Caco-2 (cell line): ENCODE results near the gene SCGB3A1. TPM values are rescaled to one million over a fixed set of nuclear protein-coding genes. Genes with fewer than 3 reads are reported as not detected.
A peak's percentile ranks its signal among the peaks of the same experiment; 100 is the strongest.

Source experiments
- BruUV-seq: library from RNA; stranded (reverse); fragments of 400-500 nt; replicated peaks from 2 replicates; lab custom pipeline; 2021; lab: Mats Ljungman, UMichigan
- CTCF ChIA-PET: fragments of 300-600 bp; sonication (Branson Sonifier 250); formaldehyde crosslinking; loops from one replicate; lab custom pipeline; 2022; ENCODE audit warnings: antibody characterized with exemption; lab: Charles Lee
- POLR2A ChIA-PET: fragments of 300-600 bp; sonication (Branson Sonifier 250); formaldehyde crosslinking; loops from one replicate; lab custom pipeline; 2022; ENCODE audit warnings: antibody characterized with exemption; lab: Charles Lee
- DNase-seq, 2 experiments: peaks; one replicate each; pipeline versions ENCODE4 v3.0.0 to v3.0.0-alpha.2; 2020 to 2022
- H3K27me3 ChIP-seq: replicated peaks from 2 replicates; pipeline ENCODE4 v1.6.0; 2011; ENCODE audit warnings: low read length; ENCODE audit not compliant: control insufficient read depth, insufficient read depth
- H3K36me3 ChIP-seq: 2 replicates; pipeline ENCODE4 v1.5.1; 2011; ENCODE audit warnings: low read length; ENCODE audit not compliant: control insufficient read depth, insufficient read depth
- H3K4me1 ChIP-seq: fragments of 250-450 bp; sonication (Bioruptor Pico); 2 replicates; pipeline ENCODE4 v1.5.1; 2020; ENCODE audit warnings: mild to moderate bottlenecking
- H3K4me3 ChIP-seq: 2 replicates; pipeline ENCODE4 v1.5.1; 2011; ENCODE audit warnings: low read depth, mild to moderate bottlenecking, control low read depth, low read length
- H3K9me3 ChIP-seq: fragments of 250-450 bp; sonication (Bioruptor Pico); 2 replicates; pipeline ENCODE4 v1.5.1; 2020; ENCODE audit warnings: mild to moderate bottlenecking, moderate library complexity
- H3K27ac Mint-ChIP-seq: one replicate; pipeline ENCODE4 v1.8.0; 2022; ENCODE audit warnings: mixed read lengths; ENCODE audit not compliant: unreplicated experiment
- H3K27me3 Mint-ChIP-seq: one replicate; pipeline ENCODE4 v1.8.0; 2022; ENCODE audit warnings: mixed read lengths; ENCODE audit not compliant: insufficient read depth, unreplicated experiment
- H3K36me3 Mint-ChIP-seq: one replicate; pipeline ENCODE4 v1.8.0; 2022; ENCODE audit warnings: mild to moderate bottlenecking, mixed read lengths; ENCODE audit not compliant: insufficient read depth, unreplicated experiment
- H3K4me1 Mint-ChIP-seq: one replicate; pipeline ENCODE4 v1.8.0; 2022; ENCODE audit warnings: low read depth, mixed read lengths; ENCODE audit not compliant: unreplicated experiment
- H3K4me3 Mint-ChIP-seq: one replicate; pipeline ENCODE4 v1.8.0; 2022; ENCODE audit warnings: mild to moderate bottlenecking, moderate library complexity, mixed read lengths; ENCODE audit not compliant: unreplicated experiment
- H3K9me3 Mint-ChIP-seq: one replicate; pipeline ENCODE4 v1.8.0; 2022; ENCODE audit warnings: mixed read lengths; ENCODE audit not compliant: unreplicated experiment
- intact Hi-C: fragments of 100-400 bp; cut with micrococcal nuclease; formaldehyde crosslinking; loops from one replicate; pipeline ENCODE4 v1.10.0; 2022; ENCODE audit not compliant: unreplicated experiment
- total RNA-seq: library from RNA; stranded (reverse); gene quantifications from 2 replicates; pipeline ENCODE4 v1.2.3, GENCODE V29; 2022
- TF ChIP-seq, protein P1 (sequence below), 2 experiments: fragments of 200-600 bp in 1 of 2; IDR thresholded peaks; 1 replicate in 1 of 2; 2 replicates in 1 of 2; pipeline versions ENCODE4 v1.5.1 to v1.8.0; 2011 to 2022; ENCODE audit warnings: antibody characterized with exemption in 1 of 2, control low read depth in 1 of 2, inconsistent platforms in 1 of 2, low read depth in 1 of 2, low read length in 1 of 2, mild to moderate bottlenecking in 1 of 2, moderate library complexity in 1 of 2; ENCODE audit not compliant: insufficient read depth in 1 of 2, severe bottlenecking in 1 of 2, unreplicated experiment in 1 of 2

The SCGB3A1 gene
- total RNA-seq, 1 experiment from 2014 or later: not detected

DNA sequence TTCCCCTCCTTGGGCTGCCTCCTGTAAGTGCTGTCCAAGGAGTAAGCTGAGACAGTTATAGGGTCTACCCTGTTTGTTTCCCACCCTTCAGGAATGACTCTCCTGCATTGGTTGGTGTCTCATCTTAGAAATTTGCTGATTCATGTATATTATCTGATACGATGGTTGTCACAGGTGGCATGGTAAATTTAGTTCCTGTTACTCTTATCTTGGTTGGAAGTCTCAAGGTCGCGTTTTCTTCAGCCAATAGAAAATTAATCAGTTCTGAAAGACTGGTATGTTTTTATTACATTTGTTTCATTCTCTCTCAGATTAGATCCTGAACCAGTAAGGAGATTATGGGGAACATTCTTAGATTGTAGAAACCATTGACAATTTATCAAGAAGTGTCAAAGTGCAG, 42.7 kb downstream of the SCGB3A1 start:
- no peak for DNase-seq
- H3K9me3 ChIP-seq: no peaks in the 10 kb centered on the region
- no TSS peak for BruUV-seq
- ChIA-PET POLR2A (no interaction called here), CTCF (no interaction called here)
- intact Hi-C loops: no loop called here
- no peaks in the 10 kb centered on the region for H3K27me3 Mint-ChIP-seq
- no peak overlapping the region for H3K4me3 Mint-ChIP-seq
- no peaks in the 10 kb centered on the region; the same call in 1 of the 2 replicates for H3K4me1 ChIP-seq
- H3K36me3 ChIP-seq: no peaks in the 10 kb centered on the region; the same call in 1 of the 2 replicates
- TF ChIP-seq, protein P1, sequence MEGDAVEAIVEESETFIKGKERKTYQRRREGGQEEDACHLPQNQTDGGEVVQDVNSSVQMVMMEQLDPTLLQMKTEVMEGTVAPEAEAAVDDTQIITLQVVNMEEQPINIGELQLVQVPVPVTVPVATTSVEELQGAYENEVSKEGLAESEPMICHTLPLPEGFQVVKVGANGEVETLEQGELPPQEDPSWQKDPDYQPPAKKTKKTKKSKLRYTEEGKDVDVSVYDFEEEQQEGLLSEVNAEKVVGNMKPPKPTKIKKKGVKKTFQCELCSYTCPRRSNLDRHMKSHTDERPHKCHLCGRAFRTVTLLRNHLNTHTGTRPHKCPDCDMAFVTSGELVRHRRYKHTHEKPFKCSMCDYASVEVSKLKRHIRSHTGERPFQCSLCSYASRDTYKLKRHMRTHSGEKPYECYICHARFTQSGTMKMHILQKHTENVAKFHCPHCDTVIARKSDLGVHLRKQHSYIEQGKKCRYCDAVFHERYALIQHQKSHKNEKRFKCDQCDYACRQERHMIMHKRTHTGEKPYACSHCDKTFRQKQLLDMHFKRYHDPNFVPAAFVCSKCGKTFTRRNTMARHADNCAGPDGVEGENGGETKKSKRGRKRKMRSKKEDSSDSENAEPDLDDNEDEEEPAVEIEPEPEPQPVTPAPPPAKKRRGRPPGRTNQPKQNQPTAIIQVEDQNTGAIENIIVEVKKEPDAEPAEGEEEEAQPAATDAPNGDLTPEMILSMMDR (IDR thresholded peaks at IDR 0.05; ENCODE audit: insufficient read depth in 1 of 2, low read depth in 1 of 2, low read length in 1 of 2, severe bottlenecking in 1 of 2, unreplicated experiment in 1 of 2): no peak
- no peaks in the 10 kb centered on the region for H3K9me3 Mint-ChIP-seq
- peak overlapping the region; percentile 87 for H3K27ac Mint-ChIP-seq
- H3K4me3 ChIP-seq: no peak overlapping the region
- peaks cover 69% of the 10 kb centered on the region for H3K36me3 Mint-ChIP-seq
- H3K4me1 Mint-ChIP-seq: peaks cover 6% of the 10 kb centered on the region
- H3K27me3 ChIP-seq: no peaks in the 10 kb centered on the region

DNA sequence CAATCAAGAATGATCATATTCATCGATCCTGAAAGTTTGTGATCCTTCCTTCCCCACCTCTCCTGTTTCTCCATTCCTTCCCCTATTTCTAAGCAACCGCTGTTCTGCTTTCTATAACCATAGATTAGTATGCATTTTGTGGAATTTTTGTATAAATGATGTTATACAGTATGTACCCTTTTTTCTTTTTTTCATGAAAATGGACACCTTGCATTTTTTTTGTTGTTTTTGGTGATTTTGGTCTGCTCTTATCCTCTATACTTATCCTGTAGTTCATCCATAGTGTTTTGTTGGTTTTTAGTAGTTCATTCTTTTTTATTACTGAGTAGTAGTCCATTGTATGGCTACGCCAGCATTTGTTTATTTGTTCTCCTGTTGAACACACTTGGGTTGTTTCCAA, 46.1 kb downstream of the SCGB3A1 start:
- no TSS peak for BruUV-seq
- no peak for DNase-seq
- Histone ChIP-seq H3K9me3 (no peaks in the 10 kb centered on the region), H3K27me3 (no peaks in the 10 kb centered on the region), H3K36me3 (no peaks in the 10 kb centered on the region; the same call in 1 of the 2 replicates), H3K4me1 (no peaks in the 10 kb centered on the region; the same call in 1 of the 2 replicates), H3K4me3 (no peak overlapping the region)
- TF ChIP-seq, protein P1 (IDR thresholded peaks at IDR 0.05; ENCODE audit: insufficient read depth in 1 of 2, low read depth in 1 of 2, low read length in 1 of 2, severe bottlenecking in 1 of 2, unreplicated experiment in 1 of 2): no peak
- Mint-ChIP-seq H3K4me3 (no peak overlapping the region), H3K27me3 (no peaks in the 10 kb centered on the region), H3K36me3 (peaks cover 65% of the 10 kb centered on the region), H3K9me3 (no peaks in the 10 kb centered on the region), H3K4me1 (peaks cover 6% of the 10 kb centered on the region), H3K27ac (no peak overlapping the region)
- ChIA-PET POLR2A (no interaction called here), CTCF (no interaction called here)
- intact Hi-C loops: no loop called here

DNA sequence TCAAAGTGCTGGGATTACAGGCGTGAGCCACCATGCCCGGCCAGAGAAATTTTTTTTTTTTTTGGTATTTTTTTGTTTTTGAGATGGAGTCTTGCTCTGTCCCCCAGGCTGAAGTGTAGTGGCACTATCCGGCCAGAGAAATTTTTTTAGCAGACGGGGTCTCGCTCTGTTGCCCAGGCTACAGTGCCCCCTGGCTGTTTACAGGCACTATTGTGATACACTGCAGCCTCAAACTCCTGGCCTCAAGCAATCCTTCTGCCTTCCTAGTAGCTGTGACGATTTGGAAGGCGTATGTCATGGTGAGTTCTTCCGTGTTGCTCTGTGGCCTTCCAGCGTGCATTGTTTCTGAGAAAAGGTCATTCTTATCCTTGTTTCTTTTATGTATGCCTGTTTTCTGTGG, 49.6 kb downstream of the SCGB3A1 start:
- CTCF ChIA-PET: no interaction called here
- H3K4me1 Mint-ChIP-seq: no peaks in the 10 kb centered on the region
- TF ChIP-seq, protein P1 (IDR thresholded peaks at IDR 0.05; ENCODE audit: insufficient read depth in 1 of 2, low read depth in 1 of 2, low read length in 1 of 2, severe bottlenecking in 1 of 2, unreplicated experiment in 1 of 2): no peak
- no peak overlapping the region for H3K27ac Mint-ChIP-seq
- H3K9me3 ChIP-seq: no peaks in the 10 kb centered on the region
- H3K9me3 Mint-ChIP-seq: no peaks in the 10 kb centered on the region
- intact Hi-C loops: no loop called here
- no peaks in the 10 kb centered on the region for H3K27me3 ChIP-seq
- peaks cover 2% of the 10 kb centered on the region; the same call in 1 of the 2 replicates for H3K36me3 ChIP-seq
- H3K4me3 Mint-ChIP-seq: no peak overlapping the region
- H3K4me3 ChIP-seq: no peak overlapping the region
- no peaks in the 10 kb centered on the region for H3K4me1 ChIP-seq
- peaks cover 76% of the 10 kb centered on the region for H3K36me3 Mint-ChIP-seq
- no TSS peak for BruUV-seq
- POLR2A ChIA-PET: no interaction called here
- no peak for DNase-seq
- H3K27me3 Mint-ChIP-seq: no peaks in the 10 kb centered on the region

Other genes starting within 250 kb of the SCGB3A1 start
- 0.72 and 1.6 TPM in 2 replicates for gene GFPT2, start 238.2 kb downstream of the SCGB3A1 start, total RNA-seq
- 43.2 and 46.3 TPM in 2 replicates for gene CNOT6, start 97.1 kb downstream of the SCGB3A1 start, total RNA-seq
- not detected in 2 replicates for gene FLT4, start 58.1 kb upstream of the SCGB3A1 start, total RNA-seq
- not detected in 2 replicates for gene OR2Y1, start 148.6 kb upstream of the SCGB3A1 start, total RNA-seq
- 80.1 and 82.5 TPM in 2 replicates for gene MGAT1, start 211.3 kb upstream of the SCGB3A1 start, total RNA-seq